GM19372 (cell line): ENCODE measurements around the gene AMZ2.

Experiments used
- ATAC-seq: cut with Tn5 transposase; IDR thresholded peaks from one replicate; pipeline ENCODE4 v1.9.1; 2021; ENCODE audit warnings: mild to moderate bottlenecking, low read depth, moderate library complexity; ENCODE audit not compliant: unreplicated experiment

The AMZ2 gene

GRCh38 chr17:68289936-68290267 lies 42.1 kb downstream of the AMZ2 start:
- no peak for ATAC-seq

- ATAC-seq = no peak
Measured at GRCh38 chr17:68290268-68290954, 42.6 kb downstream of the AMZ2 start.

- peak; percentile 48 for ATAC-seq
Measured at GRCh38 chr17:68290955-68291835, 43.4 kb downstream of the AMZ2 start, which contains the start of the genes ARSG and SLC16A6. ARSG (plus strand) TSS chr17:68291495; CDS start chr17:68307494, 15,999 bp downstream. SLC16A6 (minus strand) TSS chr17:68291127; CDS start chr17:68278320, 12,807 bp downstream.

GRCh38 chr17:68291836-68292688 lies 44.2 kb downstream of the AMZ2 start:
- peak; percentile 56 for ATAC-seq

- ATAC-seq = no peak
Measured at GRCh38 chr17:68292689-68293040, 44.8 kb downstream of the AMZ2 start.

- no peak for ATAC-seq
Measured at GRCh38 chr17:68293490-68294195, 45.8 kb downstream of the AMZ2 start.

- no peak for ATAC-seq
Measured at GRCh38 chr17:68294196-68294555, 46.3 kb downstream of the AMZ2 start.

GRCh38 chr17:68294617-68295016 lies 46.8 kb downstream of the AMZ2 start:
- ATAC-seq = no peak

- no peak for ATAC-seq
Measured at GRCh38 chr17:68295086-68295485, 47.2 kb downstream of the AMZ2 start.

GRCh38 chr17:68296217-68297191 lies 48.7 kb downstream of the AMZ2 start:
- no peak for ATAC-seq

- no peak for ATAC-seq
Measured at GRCh38 chr17:68297195-68297594, 49.4 kb downstream of the AMZ2 start.

GRCh38 chr17:68298601-68299000 lies 50.8 kb downstream of the AMZ2 start:
- no peak for ATAC-seq

GRCh38 chr17:68299817-68300216 lies 52.0 kb downstream of the AMZ2 start:
- ATAC-seq = no peak

GRCh38 chr17:68301438-68301959 lies 53.7 kb downstream of the AMZ2 start:
- no peak for ATAC-seq

- ATAC-seq = no peak
Measured at GRCh38 chr17:68302066-68302564, 54.3 kb downstream of the AMZ2 start.

GRCh38 chr17:68302666-68303065 lies 54.8 kb downstream of the AMZ2 start:
- no peak for ATAC-seq

- ATAC-seq = no peak
Measured at GRCh38 chr17:68304706-68305105, 56.9 kb downstream of the AMZ2 start.

- ATAC-seq = no peak
Measured at GRCh38 chr17:68305142-68305541, 57.3 kb downstream of the AMZ2 start.
